Fibroblast of the aortic adventitia (primary cell): ENCODE results near the gene CSTB. TPM values are rescaled to one million over a fixed set of nuclear protein-coding genes. Genes with fewer than 3 reads are reported as not detected.

Experiments used
- DNase-seq: peaks from one replicate; pipeline ENCODE4 v3.0.0-alpha.2; 2010; ENCODE audit warnings: low read depth
- H3K4me3 ChIP-seq: 2 replicates; pipeline ENCODE4 v1.5.1; 2011; ENCODE audit warnings: low read depth, mild to moderate bottlenecking, control low read depth, low read length, moderate library complexity
- total RNA-seq: library from RNA; depleted of rRNA; stranded (reverse); fragments of >200 nt; gene quantifications from 2 replicates; pipeline ENCODE4 v1.2.3, GENCODE V29; 2012; ENCODE audit warnings: low replicate concordance
- TF ChIP-seq, protein P1 (sequence below): IDR thresholded peaks from 2 replicates; pipeline ENCODE4 v1.5.1; 2011; ENCODE audit warnings: mild to moderate bottlenecking, low read length, control low read depth, inconsistent platforms; ENCODE audit not compliant: insufficient read depth

CSTB gene
- total RNA-seq, 1 donor = 32.2 TPM

DNA sequence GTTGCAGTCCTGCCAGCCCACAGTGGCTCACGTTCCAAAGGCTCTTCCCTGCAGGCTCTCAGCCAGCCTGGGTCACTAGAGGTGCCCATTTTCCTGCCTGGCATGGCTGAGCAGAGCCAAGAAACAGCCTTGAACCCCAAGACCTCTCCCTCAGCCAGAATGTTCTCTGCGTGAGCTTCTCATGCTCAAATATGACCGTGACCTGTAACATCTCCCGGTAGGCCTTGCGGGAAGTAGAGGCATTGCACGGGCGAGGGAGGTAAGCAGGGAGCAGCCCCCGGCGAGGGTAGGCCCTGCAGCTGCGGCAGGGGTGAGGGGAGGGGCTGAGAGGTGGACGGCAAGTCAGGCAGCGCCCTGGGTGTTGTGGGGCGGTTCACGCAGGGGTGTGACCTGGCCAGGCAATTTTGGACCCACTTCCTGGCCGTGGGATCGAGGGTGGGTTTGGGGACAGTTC, 33.3 kb upstream of the CSTB start:
- TF ChIP-seq, protein P1, sequence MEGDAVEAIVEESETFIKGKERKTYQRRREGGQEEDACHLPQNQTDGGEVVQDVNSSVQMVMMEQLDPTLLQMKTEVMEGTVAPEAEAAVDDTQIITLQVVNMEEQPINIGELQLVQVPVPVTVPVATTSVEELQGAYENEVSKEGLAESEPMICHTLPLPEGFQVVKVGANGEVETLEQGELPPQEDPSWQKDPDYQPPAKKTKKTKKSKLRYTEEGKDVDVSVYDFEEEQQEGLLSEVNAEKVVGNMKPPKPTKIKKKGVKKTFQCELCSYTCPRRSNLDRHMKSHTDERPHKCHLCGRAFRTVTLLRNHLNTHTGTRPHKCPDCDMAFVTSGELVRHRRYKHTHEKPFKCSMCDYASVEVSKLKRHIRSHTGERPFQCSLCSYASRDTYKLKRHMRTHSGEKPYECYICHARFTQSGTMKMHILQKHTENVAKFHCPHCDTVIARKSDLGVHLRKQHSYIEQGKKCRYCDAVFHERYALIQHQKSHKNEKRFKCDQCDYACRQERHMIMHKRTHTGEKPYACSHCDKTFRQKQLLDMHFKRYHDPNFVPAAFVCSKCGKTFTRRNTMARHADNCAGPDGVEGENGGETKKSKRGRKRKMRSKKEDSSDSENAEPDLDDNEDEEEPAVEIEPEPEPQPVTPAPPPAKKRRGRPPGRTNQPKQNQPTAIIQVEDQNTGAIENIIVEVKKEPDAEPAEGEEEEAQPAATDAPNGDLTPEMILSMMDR = no peak
- DNase-seq = no peak
- no peak overlapping the region for H3K4me3 ChIP-seq

DNA sequence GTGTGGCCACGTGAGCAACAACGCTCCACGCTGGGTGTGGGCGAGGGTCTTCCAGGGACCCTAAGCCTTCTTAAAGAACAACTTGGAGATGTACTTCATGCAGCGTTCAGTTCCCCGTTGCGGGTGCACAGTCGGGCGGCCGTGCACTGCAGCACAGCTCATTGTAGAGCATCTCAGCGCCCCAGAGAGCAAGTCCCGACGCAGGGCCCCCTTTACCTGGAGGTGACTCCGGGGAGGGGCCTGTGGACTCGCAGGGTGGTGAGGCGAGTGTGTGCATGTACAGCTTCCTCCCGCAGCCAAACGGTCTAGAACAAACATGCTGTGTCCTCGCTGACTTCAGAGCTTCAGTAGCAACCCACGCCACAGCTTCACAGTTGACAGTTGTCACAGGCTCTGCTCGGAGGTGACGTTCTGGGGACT, 32.7 kb upstream of the CSTB start:
- DNase-seq = no peak

DNA sequence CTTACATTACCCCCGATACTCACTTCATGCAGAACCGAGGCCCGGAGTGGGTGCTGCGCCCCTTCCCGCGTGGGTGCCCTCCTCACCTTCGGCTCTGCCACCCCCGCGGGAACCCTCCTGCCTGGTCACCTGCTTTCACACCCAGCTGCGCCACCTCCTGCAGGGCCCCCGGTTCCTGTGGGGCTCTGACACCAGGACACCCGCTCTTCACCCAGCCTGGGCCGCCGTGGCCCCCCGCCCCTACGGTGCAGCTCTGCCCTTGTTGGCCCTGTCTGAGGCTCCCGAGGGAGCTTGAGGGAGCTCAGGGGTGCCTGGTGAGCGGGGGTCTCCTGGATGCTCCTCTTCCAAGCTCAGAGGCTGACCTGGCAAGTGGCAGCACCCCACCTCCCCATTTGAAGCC, 32.3 kb upstream of the CSTB start:
- DNase-seq = no peak
- H3K4me3 ChIP-seq = no peak overlapping the region
- TF ChIP-seq, protein P1 = no peak

More for the DNA sequence above, 32.7 kb upstream of the CSTB start:
- H3K4me3 ChIP-seq = no peak overlapping the region
- TF ChIP-seq, protein P1 = no peak

DNA sequence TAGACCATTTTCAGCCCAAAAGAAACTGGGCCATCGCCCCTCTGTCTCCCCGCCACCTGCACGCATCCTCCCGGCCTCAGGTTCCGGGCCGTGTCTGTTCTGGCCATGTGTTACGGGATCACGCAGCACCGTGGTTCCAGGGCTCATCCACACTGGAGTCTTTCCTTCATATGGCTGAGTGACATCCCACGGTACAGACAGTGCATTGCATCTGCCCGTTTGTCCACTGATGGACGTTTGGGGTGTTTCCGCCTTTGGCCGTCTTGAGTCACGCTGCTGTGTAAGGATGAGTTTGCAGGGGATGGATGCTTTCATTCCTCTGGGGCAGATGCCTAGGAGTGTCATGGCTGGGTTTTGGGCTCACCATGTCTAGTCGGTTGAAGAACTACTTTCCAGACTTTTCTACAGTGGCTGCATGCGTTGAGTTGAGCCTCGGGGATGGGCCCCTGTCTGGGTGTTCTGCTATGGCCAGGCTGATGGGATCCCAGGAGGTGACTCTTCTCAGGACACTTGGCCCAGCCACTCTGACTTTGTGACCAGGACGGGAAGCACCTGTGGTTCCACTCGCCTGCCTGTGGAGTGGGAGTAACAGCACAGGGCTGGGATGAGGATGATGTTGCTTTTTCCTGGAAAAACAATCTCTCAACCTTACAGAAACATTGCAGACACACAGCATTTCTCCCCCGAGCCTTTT, 30.1 kb upstream of the CSTB start:
- DNase-seq = no peak
- TF ChIP-seq, protein P1 = no peak
- no peak overlapping the region for H3K4me3 ChIP-seq

DNA sequence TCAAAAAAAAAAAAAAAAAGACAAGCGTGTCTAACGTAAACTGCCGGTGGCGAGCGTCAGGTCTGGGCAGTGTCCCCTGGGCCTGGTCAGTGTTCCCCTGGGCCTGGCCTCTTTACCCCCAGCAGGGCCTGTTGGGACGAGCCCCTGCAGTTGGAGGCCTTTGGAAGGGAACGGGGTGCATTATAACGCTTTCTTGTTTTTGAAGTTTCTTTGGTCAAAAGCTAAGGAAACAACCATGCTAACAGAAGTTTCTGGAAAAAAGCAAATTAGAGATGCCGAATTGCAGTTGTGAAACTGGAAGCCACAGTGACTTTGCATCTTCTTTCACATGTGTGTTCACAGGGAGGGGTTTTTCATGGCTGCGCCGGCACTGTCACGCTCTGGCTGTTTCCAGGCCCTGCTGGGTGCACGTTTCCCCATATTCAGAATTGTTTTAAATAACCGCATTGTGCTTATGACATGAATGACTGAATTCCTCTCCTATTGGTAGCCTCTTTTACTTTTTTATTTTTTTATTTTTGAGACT, 29.2 kb upstream of the CSTB start:
- no peak overlapping the region for H3K4me3 ChIP-seq
- DNase-seq = no peak
- TF ChIP-seq, protein P1 = no peak

DNA sequence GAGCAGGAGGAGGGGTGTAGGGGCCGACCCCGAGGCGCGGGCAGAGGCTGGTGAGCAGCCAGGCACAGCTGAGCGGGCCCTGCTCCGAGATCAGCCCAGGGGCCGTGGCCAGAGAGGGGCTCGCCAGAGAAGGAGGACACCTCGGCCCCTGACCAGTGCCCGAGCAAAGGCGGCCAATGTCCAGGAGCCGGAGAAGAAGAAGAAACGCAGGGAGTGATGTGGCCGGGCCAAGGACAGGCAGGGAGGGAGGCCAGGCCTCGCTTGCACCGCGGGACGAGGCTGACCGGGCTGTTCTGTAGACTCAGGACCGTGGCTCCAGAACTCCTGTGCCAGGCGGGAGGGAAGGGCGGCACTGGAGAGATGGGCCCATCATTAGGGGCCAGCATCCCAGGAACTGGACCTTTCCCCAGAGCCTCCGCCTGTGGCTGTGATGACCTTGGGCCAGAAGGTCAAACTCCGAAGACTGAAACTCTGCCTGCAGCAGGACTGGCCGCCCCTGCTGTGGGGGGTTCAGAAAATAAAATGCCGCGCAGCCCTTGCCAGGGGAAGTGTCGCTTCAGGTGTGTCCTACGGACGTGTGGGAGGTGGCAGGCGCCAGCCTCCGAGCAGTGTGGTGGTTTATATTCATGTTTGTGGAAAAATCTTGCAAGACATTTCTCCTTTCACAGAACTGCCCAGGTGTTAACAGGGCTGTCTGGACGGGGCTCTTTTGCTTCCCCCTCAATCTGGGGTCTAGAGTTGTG, 27.6 kb upstream of the CSTB start:
- TF ChIP-seq, protein P1 = no peak
- no peak for DNase-seq
- no peak overlapping the region for H3K4me3 ChIP-seq
